Esophagus squamous epithelium (tissue), 5 donors: ENCODE results near the gene CST9. TPM values are rescaled to one million over a fixed set of nuclear protein-coding genes. Genes with fewer than 3 reads are reported as not detected.

ENCODE experiments used
- DNase-seq: peaks from one replicate; lab custom pipeline; 2025; lab: John Stamatoyannopoulos, UW
- H3K27ac ChIP-seq, 4 donors: fragments of 200-600 bp; sonication (generic); one replicate each; pipeline ENCODE4 v1.5.1; 2016 to 2019; ENCODE audit warnings: mild to moderate bottlenecking in 1 of 4
- H3K27me3 ChIP-seq, 4 donors: fragments of 200-600 bp; sonication (generic); 1 replicate in 3 of 4; 2 replicates in 1 of 4; pipeline versions ENCODE4 v1.5.1 to v1.6.0; 2017 to 2021; ENCODE audit warnings: antibody characterized with exemption in 1 of 4
- H3K36me3 ChIP-seq, 3 donors: fragments of 200-600 bp; sonication (generic); one replicate each; pipeline ENCODE4 v1.5.1; 2016 to 2019
- H3K4me1 ChIP-seq, 3 donors: fragments of 200-600 bp; sonication (generic); one replicate each; pipeline ENCODE4 v1.5.1; 2017 to 2019
- H3K4me3 ChIP-seq, 4 donors: fragments of 200-600 bp; sonication (generic); 1 replicate in 3 of 4; 2 replicates in 1 of 4; pipeline ENCODE4 v1.5.1; 2016 to 2019; ENCODE audit warnings: mild to moderate bottlenecking in 2 of 4, moderate library complexity in 1 of 4
- H3K9me3 ChIP-seq, 3 donors: fragments of 200-600 bp; sonication (generic); one replicate each; pipeline ENCODE4 v1.5.1; 2016 to 2019
- POLR2A ChIP-seq, 4 donors: fragments of 450-650 bp; IDR thresholded peaks; one replicate each; pipeline ENCODE4 v1.6.1; 2017; ENCODE audit warnings: antibody characterized with exemption in 4 of 4, mild to moderate bottlenecking in 4 of 4, moderate library complexity in 3 of 4
- WGBS, 2 donors: methylation state at CpG; one replicate each; pipeline ENCODE4 v1.1.5; 2018; 5-methylcytosine and 5-hydroxymethylcytosine counted together
- intact Hi-C: fragments of 100-400 bp; cut with DNase I; formaldehyde crosslinking; loops from one replicate; pipeline ENCODE4 v1.15.0; 2022
- total RNA-seq, 4 donors: library from RNA; depleted of rRNA; stranded (reverse); fragments of >200 nt; gene quantifications; one replicate each; pipeline ENCODE4 v1.1.0, GENCODE V29; 2016
- TF ChIP-seq, protein P1 (sequence below), 6 experiments: fragments of 450-650 bp in 4 of 6; fragments of 200-600 bp in 2 of 6; sonication (generic) in 2 of 6; IDR thresholded peaks; one replicate each; pipeline ENCODE4 v1.5.1; 2016 to 2019; ENCODE audit warnings: antibody characterized with exemption in 6 of 6, mild to moderate bottlenecking in 4 of 6, moderate library complexity in 4 of 6
- donor health status: DM: yes; HTN: yes; CAD: no.

CST9 gene
- total RNA-seq, 4 donors from 2014 or later = not detected

DNA sequence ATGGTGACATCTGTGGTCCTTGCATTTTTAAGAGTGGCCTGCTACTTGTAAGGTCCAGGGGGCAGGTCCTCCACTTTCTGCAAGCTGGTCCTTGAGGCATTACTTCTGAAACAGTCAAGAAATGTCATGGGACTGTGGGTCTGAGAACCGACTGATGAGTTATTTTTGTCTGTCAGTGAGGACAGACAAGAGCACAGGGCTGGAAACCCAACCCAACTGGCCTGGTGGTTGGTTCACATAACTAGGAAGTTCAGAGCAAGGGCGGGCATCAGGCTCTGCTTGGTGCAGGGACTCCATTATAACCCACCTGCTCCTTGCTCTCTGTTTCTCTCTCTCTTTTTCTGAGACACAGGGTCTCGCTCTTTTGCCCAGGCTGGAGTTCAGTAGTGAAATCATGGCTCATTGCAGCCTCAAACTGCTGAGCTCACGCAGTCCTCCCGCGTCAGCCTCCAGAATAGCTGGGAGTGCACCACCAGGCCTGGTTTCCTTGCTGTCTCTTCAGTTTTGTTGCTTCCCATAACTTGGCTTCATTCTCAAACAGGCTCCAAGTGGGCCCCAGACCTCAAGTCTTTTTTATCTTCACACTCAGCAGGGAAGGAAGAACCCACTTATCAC lies 22.8 kb upstream of the CST9 start:
- no peak for TF ChIP-seq POLR2A (IDR thresholded peaks at IDR 0.05)
- TF ChIP-seq, protein P1, sequence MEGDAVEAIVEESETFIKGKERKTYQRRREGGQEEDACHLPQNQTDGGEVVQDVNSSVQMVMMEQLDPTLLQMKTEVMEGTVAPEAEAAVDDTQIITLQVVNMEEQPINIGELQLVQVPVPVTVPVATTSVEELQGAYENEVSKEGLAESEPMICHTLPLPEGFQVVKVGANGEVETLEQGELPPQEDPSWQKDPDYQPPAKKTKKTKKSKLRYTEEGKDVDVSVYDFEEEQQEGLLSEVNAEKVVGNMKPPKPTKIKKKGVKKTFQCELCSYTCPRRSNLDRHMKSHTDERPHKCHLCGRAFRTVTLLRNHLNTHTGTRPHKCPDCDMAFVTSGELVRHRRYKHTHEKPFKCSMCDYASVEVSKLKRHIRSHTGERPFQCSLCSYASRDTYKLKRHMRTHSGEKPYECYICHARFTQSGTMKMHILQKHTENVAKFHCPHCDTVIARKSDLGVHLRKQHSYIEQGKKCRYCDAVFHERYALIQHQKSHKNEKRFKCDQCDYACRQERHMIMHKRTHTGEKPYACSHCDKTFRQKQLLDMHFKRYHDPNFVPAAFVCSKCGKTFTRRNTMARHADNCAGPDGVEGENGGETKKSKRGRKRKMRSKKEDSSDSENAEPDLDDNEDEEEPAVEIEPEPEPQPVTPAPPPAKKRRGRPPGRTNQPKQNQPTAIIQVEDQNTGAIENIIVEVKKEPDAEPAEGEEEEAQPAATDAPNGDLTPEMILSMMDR (IDR thresholded peaks at IDR 0.05) = no peak
- no peak overlapping the region for H3K4me3 ChIP-seq
- peaks cover 4 to 24% (median 8%) of the 10 kb centered on the region in 3 donors for H3K36me3 ChIP-seq
- H3K4me1 ChIP-seq = peaks cover 0 to 54% (median 32%) of the 10 kb centered on the region in 3 donors
- no peak for DNase-seq
- intact Hi-C loops = no loop called here
- no peaks in the 10 kb centered on the region for H3K27me3 ChIP-seq
- peak overlapping the region; percentile 32 to 82 (median 77) for H3K27ac ChIP-seq
- 81 to 89% methylated on average over 6 of the region's 6 CpGs for WGBS, 2 donors
- no peaks in the 10 kb centered on the region for H3K9me3 ChIP-seq

DNA sequence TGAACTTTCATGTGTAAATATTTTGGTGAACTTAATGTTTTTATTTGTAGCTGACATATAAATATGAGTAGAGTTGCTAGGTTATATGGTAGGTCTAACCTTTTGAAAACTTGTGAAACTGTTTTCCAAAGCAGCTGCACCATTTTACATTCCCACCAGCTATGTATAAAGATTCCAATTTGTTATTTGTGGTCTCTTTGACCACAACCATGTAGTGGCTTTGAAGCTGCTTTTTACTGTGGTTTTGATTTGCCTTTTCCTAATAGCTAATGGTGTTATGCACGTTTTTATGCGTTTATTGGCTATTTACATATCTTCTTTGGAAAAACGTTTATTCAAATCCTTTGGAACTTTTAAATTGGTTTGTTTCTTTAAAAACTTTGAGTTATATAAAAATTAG lies 21.8 kb upstream of the CST9 start:
- intact Hi-C loops = no loop called here

DNA sequence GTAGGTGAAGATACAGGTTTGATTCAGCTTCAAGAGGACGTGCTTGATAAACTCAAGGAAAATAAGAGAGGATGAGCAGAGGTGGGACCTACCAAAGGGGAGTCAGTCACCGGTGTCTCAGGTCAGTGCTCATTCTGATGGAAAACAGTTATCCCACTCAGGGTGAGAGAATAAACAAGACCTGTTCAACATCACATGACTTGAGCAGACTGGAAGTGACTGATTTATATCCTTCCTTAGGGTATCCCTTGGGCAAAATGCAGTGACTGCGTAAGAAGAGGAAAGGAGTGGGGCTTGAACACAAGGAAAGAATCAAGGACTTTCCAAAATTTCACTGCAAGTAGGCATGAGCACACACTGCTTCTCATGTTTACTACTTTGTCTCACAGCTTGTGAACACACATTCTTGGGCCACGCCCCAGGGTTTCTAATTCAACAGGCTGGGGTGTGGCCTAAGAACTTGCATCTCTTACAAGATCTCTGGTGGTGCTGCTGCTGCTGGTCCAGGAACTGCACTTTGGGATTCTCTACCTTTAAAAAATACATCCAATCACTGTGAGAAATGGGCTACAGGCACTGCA lies 20.4 kb upstream of the CST9 start:
- peak overlapping the region in 3 of 4 donors; percentile 36 to 65 (median 38) for H3K27ac ChIP-seq
- TF ChIP-seq, protein P1 (IDR thresholded peaks at IDR 0.05) = peak in 1 of 6 experiments; percentile 5
- no peak for TF ChIP-seq POLR2A (IDR thresholded peaks at IDR 0.05)
- H3K4me1 ChIP-seq = peaks cover 0 to 57% (median 41%) of the 10 kb centered on the region in 3 donors
- intact Hi-C loops = no loop called here
- no peaks in the 10 kb centered on the region for H3K27me3 ChIP-seq
- WGBS, 2 donors = 60 to 67% methylated on average over 3 to 4 of the region's 4 CpGs
- no peak overlapping the region for H3K4me3 ChIP-seq
- no peaks in the 10 kb centered on the region for H3K9me3 ChIP-seq
- H3K36me3 ChIP-seq = peaks cover 0 to under 1% (median 0%) of the 10 kb centered on the region in 3 donors
- no peak for DNase-seq

More for the DNA sequence above, 21.8 kb upstream of the CST9 start:
- Histone ChIP-seq H3K36me3 (peaks cover 0 to 14% (median 2%) of the 10 kb centered on the region in 3 donors), H3K27me3 (no peaks in the 10 kb centered on the region), H3K4me3 (no peak overlapping the region), H3K27ac (no peak overlapping the region), H3K4me1 (peaks cover 0 to 57% (median 32%) of the 10 kb centered on the region in 3 donors), H3K9me3 (no peaks in the 10 kb centered on the region)
- WGBS, 2 donors = 72 to 83% methylated on average over 3 of the region's 3 CpGs
- no peak for TF ChIP-seq POLR2A (IDR thresholded peaks at IDR 0.05)
- TF ChIP-seq, protein P1 (IDR thresholded peaks at IDR 0.05) = no peak
- DNase-seq = no peak

DNA sequence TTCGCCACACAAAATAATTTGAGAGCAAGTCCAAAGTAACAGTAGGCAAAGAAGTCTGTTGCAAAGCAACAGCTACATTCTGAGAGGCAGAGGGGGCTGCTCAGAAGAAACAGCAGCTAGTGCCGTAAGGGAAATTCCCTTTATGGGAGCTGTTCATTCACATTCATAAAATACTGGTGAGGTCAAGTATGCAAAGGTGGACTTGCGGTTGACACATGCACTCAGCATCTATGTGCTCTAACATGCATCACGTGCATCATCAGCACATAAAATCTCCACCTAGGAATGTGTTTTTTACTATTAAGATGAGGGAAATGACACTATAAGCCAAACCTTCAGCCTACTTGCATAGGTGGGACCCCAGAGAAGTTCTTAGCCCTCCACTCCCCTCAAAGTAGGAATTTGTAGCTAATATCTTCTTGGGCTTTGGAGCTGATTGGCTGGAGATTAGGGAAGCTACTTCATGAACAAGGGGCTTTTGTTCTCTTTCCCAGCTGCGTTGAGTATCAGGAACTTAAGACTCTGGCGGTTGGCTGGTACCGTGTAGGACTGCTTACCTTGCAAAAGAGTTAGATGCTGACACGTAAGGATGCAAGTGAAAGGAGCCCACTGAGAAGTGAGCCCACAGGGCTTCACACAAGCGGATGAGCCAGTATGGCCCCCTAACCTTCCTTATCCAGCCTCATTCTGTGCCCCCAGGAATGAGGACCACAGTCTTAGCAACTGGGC lies 19.7 kb upstream of the CST9 start:
- intact Hi-C loops = no loop called here
- Histone ChIP-seq H3K4me3 (no peak overlapping the region), H3K36me3 (no peaks in the 10 kb centered on the region), H3K27ac (peak overlapping the region in 2 of 4 donors; percentile 38 to 65), H3K27me3 (no peaks in the 10 kb centered on the region), H3K9me3 (no peaks in the 10 kb centered on the region), H3K4me1 (peaks cover 0 to 57% (median 41%) of the 10 kb centered on the region in 3 donors)
- no peak for DNase-seq
- 66 to 86% methylated on average over 5 to 9 of the region's 9 CpGs for WGBS, 2 donors
- TF ChIP-seq, protein P1 (IDR thresholded peaks at IDR 0.05) = no peak
- no peak for TF ChIP-seq POLR2A (IDR thresholded peaks at IDR 0.05)

DNA sequence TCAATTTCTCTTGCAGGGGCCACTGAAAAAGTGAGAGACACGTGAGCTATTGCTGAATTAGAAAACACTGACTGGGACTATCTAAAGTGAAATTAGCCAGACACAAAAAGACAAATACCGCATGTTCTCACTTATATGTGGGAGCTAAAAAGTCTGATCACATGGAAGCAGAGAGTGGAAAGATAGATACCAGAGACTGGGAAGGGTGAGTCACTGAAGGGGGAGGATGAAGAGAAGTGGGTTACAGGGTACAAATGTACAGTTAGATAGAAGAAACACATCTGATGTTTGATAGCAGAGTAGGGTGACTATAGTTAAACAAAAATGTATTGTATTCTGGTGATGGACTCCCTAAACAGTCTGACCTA lies 18.6 kb upstream of the CST9 start:
- TF ChIP-seq, protein P1 (IDR thresholded peaks at IDR 0.05) = no peak
- TF ChIP-seq POLR2A (IDR thresholded peaks at IDR 0.05) = no peak
- Histone ChIP-seq H3K36me3 (no peaks in the 10 kb centered on the region), H3K27ac (peak overlapping the region; percentile 74 to 93 (median 90)), H3K27me3 (no peaks in the 10 kb centered on the region), H3K4me3 (no peak overlapping the region), H3K4me1 (peaks cover 0 to 48% (median 35%) of the 10 kb centered on the region in 3 donors), H3K9me3 (no peaks in the 10 kb centered on the region)
- 49 to 78% methylated on average over 2 of the region's 2 CpGs for WGBS, 2 donors
- DNase-seq = no peak
- intact Hi-C loops = no loop called here
